Smooth muscle cell (in vitro differentiated cells): Measurements from ENCODE around the gene RHCG. TPM values are rescaled to one million over a fixed set of nuclear protein-coding genes. Genes with fewer than 3 reads are reported as not detected.

Experiments used
- DNase-seq: peaks from one replicate; lab custom pipeline; 2025; ENCODE audit not compliant: unreplicated experiment; lab: John Stamatoyannopoulos, UW
- H2AFZ ChIP-seq: fragments of 200-600 bp; sonication (generic); 2 replicates; pipeline ENCODE4 v1.6.0; 2016; ENCODE audit warnings: antibody characterized with exemption, low read depth, mild to moderate bottlenecking
- H3F3A ChIP-seq: fragments of 200-600 bp; sonication (generic); 2 replicates; pipeline ENCODE4 v1.6.0; 2017; ENCODE audit warnings: antibody characterized with exemption, low read depth
- H3K27ac ChIP-seq: fragments of 200-600 bp; sonication (generic); 2 replicates; pipeline ENCODE4 v1.5.1; 2016; ENCODE audit warnings: low read depth, mild to moderate bottlenecking
- H3K27me3 ChIP-seq: fragments of 200-600 bp; sonication (generic); 2 replicates; pipeline ENCODE4 v1.6.1; 2016; ENCODE audit warnings: low read depth, mild to moderate bottlenecking
- H3K36me3 ChIP-seq: fragments of 200-600 bp; sonication (generic); 2 replicates; pipeline ENCODE4 v1.5.1; 2016; ENCODE audit warnings: low read depth
- H3K4me1 ChIP-seq: fragments of 200-600 bp; sonication (generic); 2 replicates; pipeline ENCODE4 v1.5.1; 2016; ENCODE audit warnings: low read depth
- H3K4me2 ChIP-seq: fragments of 200-600 bp; sonication (generic); 2 replicates; pipeline ENCODE4 v1.6.0; 2016; ENCODE audit warnings: mild to moderate bottlenecking
- H3K4me3 ChIP-seq: fragments of 200-600 bp; sonication (generic); 2 replicates; pipeline ENCODE4 v1.5.1; 2016; ENCODE audit warnings: mild to moderate bottlenecking
- H3K79me2 ChIP-seq: fragments of 200-600 bp; sonication (generic); 2 replicates; pipeline ENCODE4 v1.6.0; 2016; ENCODE audit warnings: low read depth, mild to moderate bottlenecking
- H3K9ac ChIP-seq: fragments of 200-600 bp; sonication (generic); 2 replicates; pipeline ENCODE4 v1.6.0; 2016; ENCODE audit warnings: low read depth
- H3K9me3 ChIP-seq: fragments of 200-600 bp; sonication (generic); replicated peaks from 2 replicates; pipeline ENCODE4 v1.5.1; 2016; ENCODE audit warnings: low read depth
- H4K20me1 ChIP-seq: fragments of 200-600 bp; sonication (generic); 2 replicates; pipeline ENCODE4 v1.6.0; 2016; ENCODE audit warnings: low read depth
- CTCF ChIP-seq: fragments of 200-600 bp; sonication (generic); IDR thresholded peaks from 2 replicates; pipeline ENCODE4 v1.5.1; 2017; ENCODE audit warnings: borderline replicate concordance, mild to moderate bottlenecking, antibody characterized with exemption; ENCODE audit not compliant: insufficient read depth, poor library complexity, severe bottlenecking
- WGBS: methylation state at CpG from one replicate; pipeline ENCODE4 v1.1.7; 2016; ENCODE audit warnings: low lambda C conversion rate; 5-methylcytosine and 5-hydroxymethylcytosine counted together
- polyA plus RNA-seq: library from polyadenylated mRNA; unstranded; fragments of >200 nt; fragmentation: Nextera tagmentation; extraction: Ambion mirVana; gene quantifications from 2 replicates; pipeline ENCODE4 v1.2.1, GENCODE V29; 2016
- total RNA-seq: library from RNA; depleted of rRNA; stranded (reverse); fragments of >200 nt; gene quantifications from 2 replicates; pipeline ENCODE4 v1.2.3, GENCODE V29; 2014

RHCG gene
- total RNA-seq: 11.3 and 12.0 TPM in 2 replicates
- 10.9 and 13.2 TPM in 2 replicates for polyA plus RNA-seq

DNA sequence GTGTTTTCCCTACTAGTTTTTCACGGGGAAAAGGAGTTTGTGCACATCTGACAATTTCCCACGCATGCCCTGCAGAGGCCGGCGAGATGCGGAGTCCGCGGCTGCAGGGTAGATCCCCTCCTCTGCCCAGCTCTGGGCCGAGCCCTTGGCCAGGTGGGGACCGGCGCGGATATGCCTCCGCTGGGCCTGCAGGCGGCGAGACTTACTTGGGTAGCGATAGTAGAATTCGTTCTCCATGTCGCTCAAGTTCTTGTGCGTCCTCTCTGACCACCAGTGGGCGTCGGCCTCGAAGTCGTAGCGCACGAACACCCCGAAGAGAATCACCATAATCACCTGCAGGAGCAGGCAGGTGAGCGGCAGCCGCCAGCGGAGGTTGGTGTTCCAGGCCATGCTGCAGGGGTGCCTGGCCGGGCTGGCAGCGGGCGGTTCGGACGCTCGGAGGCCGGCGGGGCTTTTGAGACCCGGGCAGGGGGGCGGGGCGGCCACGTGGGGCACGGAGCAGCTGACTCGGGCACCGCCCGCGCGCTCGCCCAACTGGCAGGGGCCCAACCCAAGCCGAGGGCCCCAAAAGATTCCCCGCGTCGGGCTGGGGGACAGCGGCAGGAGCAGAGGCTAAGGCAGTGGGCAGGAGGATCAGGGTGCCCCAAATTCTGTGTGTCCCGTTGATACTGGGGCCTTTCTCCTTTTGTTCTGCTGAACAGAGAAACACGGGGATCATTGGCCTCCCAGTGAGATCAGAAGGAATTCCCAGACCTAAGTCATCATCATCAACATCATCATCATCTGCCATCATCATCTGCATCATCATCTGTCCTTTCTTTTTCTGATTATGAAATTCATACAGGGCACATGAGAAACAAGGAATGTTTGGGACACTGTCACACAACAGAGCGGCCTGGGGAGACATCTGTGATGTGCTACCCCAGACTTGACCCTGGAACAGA, at the start of gene RHCG:
Gene RHCG, minus strand, starts transcription at position 429 of the 944 bp plus-strand sequence. Its CDS starts 39 bp downstream, at position 390.
- peak; percentile 28 for TF ChIP-seq CTCF
- Histone ChIP-seq H3K9me3 (no peaks in the 10 kb centered on the region), H3F3A (peaks cover 7% of the 10 kb centered on the region), H3K79me2 (no peaks in the 10 kb centered on the region), H3K27me3 (peaks cover 61% of the 10 kb centered on the region), H3K36me3 (no peaks in the 10 kb centered on the region), H3K9ac (no peak within 1 kb of the TSS), H3K27ac (no peak within 1 kb of the TSS), H2AFZ (peak within 1 kb of the TSS; percentile 78), H3K4me1 (no peaks in the 10 kb centered on the region), H3K4me2 (peak within 1 kb of the TSS; percentile 91), H3K4me3 (peak within 1 kb of the TSS; percentile 49), H4K20me1 (no peaks in the 10 kb centered on the region)
- no peak for DNase-seq
- WGBS: 6% methylated on average over 55 of the region's 55 CpGs

GRCh38 chr15:89543389-89543788, 47.0 kb upstream of the RHCG start:
- DNase-seq: no peak
- Histone ChIP-seq H3K79me2 (no peaks in the 10 kb centered on the region), H3K4me2 (no peak overlapping the region), H3K27ac (no peak overlapping the region), H3K27me3 (peaks cover 9% of the 10 kb centered on the region), H3K9ac (no peak overlapping the region), H3F3A (no peaks in the 10 kb centered on the region), H3K4me3 (no peak overlapping the region), H3K9me3 (no peaks in the 10 kb centered on the region), H3K36me3 (no peaks in the 10 kb centered on the region), H2AFZ (no peak overlapping the region), H4K20me1 (no peaks in the 10 kb centered on the region), H3K4me1 (no peaks in the 10 kb centered on the region)
- TF ChIP-seq CTCF: no peak
- 90% methylated on average over 4 of the region's 4 CpGs for WGBS

DNA sequence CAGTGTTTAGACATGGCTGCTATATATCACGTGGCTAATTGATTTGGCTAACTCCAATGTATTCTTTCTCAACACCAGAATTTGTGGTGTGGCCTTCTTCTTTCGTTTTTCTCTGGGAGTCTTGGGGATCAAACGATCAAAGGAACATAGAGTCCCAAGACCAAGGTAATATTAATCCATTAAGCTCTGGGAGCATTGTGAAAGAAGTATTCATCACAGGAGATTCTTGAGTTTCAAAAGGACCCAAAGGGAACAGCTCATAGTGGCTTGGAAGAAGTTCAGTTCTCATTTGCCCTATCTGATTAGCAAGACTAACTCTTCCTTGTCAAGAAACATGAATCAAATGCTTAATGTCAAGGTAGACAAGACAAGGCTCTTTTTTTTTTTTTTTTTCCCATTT, 46.0 kb upstream of the RHCG start:
- no peak for TF ChIP-seq CTCF
- Histone ChIP-seq H3F3A (no peaks in the 10 kb centered on the region), H3K4me2 (no peak overlapping the region), H3K27ac (no peak overlapping the region), H3K4me3 (no peak overlapping the region), H3K27me3 (peaks cover 9% of the 10 kb centered on the region), H3K9me3 (no peaks in the 10 kb centered on the region), H3K4me1 (no peaks in the 10 kb centered on the region), H3K36me3 (no peaks in the 10 kb centered on the region), H4K20me1 (no peaks in the 10 kb centered on the region), H3K9ac (no peak overlapping the region), H2AFZ (no peak overlapping the region), H3K79me2 (no peaks in the 10 kb centered on the region)
- WGBS: 78% methylated on average over 3 of the region's 3 CpGs
- no peak for DNase-seq
